Heart left ventricle (tissue), 16 donors: ENCODE data around the gene SLC1A6. TPM values are rescaled to one million over a fixed set of nuclear protein-coding genes. Genes with fewer than 3 reads are reported as not detected.
A peak's percentile ranks its signal among the peaks of the same experiment; 100 is the strongest.

Source experiments
- ATAC-seq, 4 donors: fragments of 200-7000 bp; cut with Tn5 transposase; one replicate each; pipeline ENCODE4 v1.9.1; 2020 to 2022; ENCODE audit warnings: moderate library complexity in 4 of 4, mild to moderate bottlenecking in 3 of 4, moderate number of reproducible peaks in 1 of 4
- DNase-seq, 5 donors: peaks; one replicate each; pipeline ENCODE4 v3.0.0-alpha.2; 2020
- H3K27ac ChIP-seq, 12 donors: fragments of 200-600 bp; sonication (generic) in 4 of 12; one replicate each; pipeline versions ENCODE4 v1.5.0 to v1.8.0; 2016 to 2022; ENCODE audit warnings: mild to moderate bottlenecking in 2 of 12
- H3K27me3 ChIP-seq, 9 donors: fragments of 200-600 bp; sonication (generic) in 2 of 9; one replicate each; pipeline versions ENCODE4 v1.5.1 to v1.8.0; 2016 to 2022; ENCODE audit warnings: mild to moderate bottlenecking in 3 of 9
- H3K36me3 ChIP-seq, 9 donors: fragments of 200-600 bp; sonication (generic) in 2 of 9; one replicate each; pipeline versions ENCODE4 v1.5.0 to v1.8.0; 2018 to 2022; ENCODE audit warnings: mild to moderate bottlenecking in 2 of 9
- H3K4me1 ChIP-seq, 12 donors: fragments of 200-600 bp; sonication (generic) in 4 of 12; one replicate each; pipeline versions ENCODE4 v1.5.0 to v1.8.0; 2016 to 2022; ENCODE audit warnings: mild to moderate bottlenecking in 3 of 12
- H3K4me3 ChIP-seq, 12 donors: fragments of 200-600 bp; sonication (generic) in 4 of 12; one replicate each; pipeline versions ENCODE4 v1.5.0 to v1.8.0; 2017 to 2022; ENCODE audit warnings: mild to moderate bottlenecking in 9 of 12, moderate library complexity in 4 of 12
- H3K9me3 ChIP-seq, 12 donors: fragments of 200-600 bp; sonication (generic) in 4 of 12; one replicate each; pipeline versions ENCODE4 v1.5.0 to v1.8.0; 2016 to 2022; ENCODE audit warnings: mild to moderate bottlenecking in 1 of 12
- CTCF ChIP-seq, 12 donors: fragments of 200-600 bp; sonication (generic) in 4 of 12; IDR thresholded peaks; one replicate each; pipeline versions ENCODE4 v1.5.0 to v1.8.0; 2018 to 2022; ENCODE audit warnings: antibody characterized with exemption in 12 of 12, mild to moderate bottlenecking in 5 of 12
- POLR2A ChIP-seq, 2 donors: fragments of 450-650 bp; IDR thresholded peaks; one replicate each; pipeline ENCODE4 v1.6.1; 2017; ENCODE audit warnings: antibody characterized with exemption in 2 of 2, mild to moderate bottlenecking in 2 of 2, moderate library complexity in 2 of 2
- WGBS, 4 donors: extraction: QIAGEN DNeasy Blood & Tissue Kit in 2 of 4; methylation state at CpG; one replicate each; pipeline versions ENCODE4 v1.1.5 to v1.1.7; 2013 to 2018; 5-methylcytosine and 5-hydroxymethylcytosine counted together
- intact Hi-C, 10 donors: fragments of 100-400 bp; cut with DNase I; formaldehyde crosslinking; loops; one replicate each; pipeline versions ENCODE4 v1.11.1 to v1.14.2; 2022
- long read RNA-seq, 3 donors: library from polyadenylated mRNA; unstranded; transcript quantifications; one replicate each; pipeline ENCODE4 v2.0.0, GENCODE V29; 2020 to 2021
- polyA plus RNA-seq, 2 donors: library from polyadenylated mRNA; stranded (reverse); fragments of 200-250 nt; gene quantifications; one replicate each; pipeline ENCODE4 v1.2.3, GENCODE V29; 2013
- total RNA-seq, 9 donors: library from RNA; depleted of rRNA in 2 of 9; stranded (reverse); fragments of >200 nt in 2 of 9; fragmentation: NEBNext Ultra II Directional in 3 of 9; extraction: Animal tissue kit (Norgen Biotek cat#: 25700) in 3 of 9; gene quantifications; one replicate each; pipeline versions ENCODE4 v1.1.0 to v1.2.4, GENCODE V29; 2016 to 2023
- donor health status: ischemic (EF 13 %, LVEDD 7.1; RV severe dilation, severe dysfunction).
- donor health status: healthy with polysubstance abuse.
- donor health status: DM: no; HTN: yes; CAD: no.
- donor health status: DM: no; HTN: no; CAD: no.
- donor health status: ischemic (EF 25% LVEDD 6.9; RV normal size, moderate dysfunction).
- donor health status: ischemic (EF 25% LVEDD 5.7; RV mildly dilated, moderate dysfunction).
- donor health status: healthy.
- donor health status: DM: yes; HTN: yes; CAD: no.
- donor health status: ischemic (EF 35%, LVEDD 5.7; RV mildly dilated, moderate dysfunction).
- donor health status: nonischemic (EF 11% LVEDD 7.7; RV severe dilation, severe dysfunction).
- donor health status: DM: yes; HTN: yes; CAD: no.
- donor health status: PGD.
- donor health status: ischemic (EF 29% LVEDD 5.4; RV normal size, mild dysfunction).
- donor health status: nonischemic (EF 23%, LVEDD 6.1; RV moderate dilation, normal function).

SLC1A6 gene
- total RNA-seq: not detected
- polyA plus RNA-seq: not detected
- long read RNA-seq, donor 1: 0 reads
- long read RNA-seq, donor 2: 0 reads
- long read RNA-seq, donor 3: 0 reads

GRCh38 chr19:14979476-14980255 lies at the start of gene SLC1A6:
SLC1A6 (minus strand) TSS chr19:14979864; CDS start chr19:14972910, 6,954 bp downstream.
- intact Hi-C loops: no loop called here
- Histone ChIP-seq H3K9me3 (no peaks in the 10 kb centered on the region), H3K36me3 (no peaks in the 10 kb centered on the region), H3K27me3 (peaks cover 24 to 72% (median 47%) of the 10 kb centered on the region in 9 donors), H3K4me3 (peak within 1 kb of the TSS in 5 of 12 donors; percentile 7 to 27 (median 12)), H3K27ac (no peak within 1 kb of the TSS), H3K4me1 (peaks cover 0 to 11% (median 0%) of the 10 kb centered on the region in 12 donors)
- DNase-seq: no peak
- TF ChIP-seq POLR2A (IDR thresholded peaks at IDR 0.05): no peak
- no peak for TF ChIP-seq CTCF (IDR thresholded peaks at IDR 0.05)
- WGBS, 4 donors: 1 to 2% (median 1%) methylated on average over 25 to 84 of the region's 84 CpGs
- ATAC-seq: no peak

GRCh38 chr19:15028490-15028889 lies 48.8 kb upstream of the SLC1A6 start:
- intact Hi-C loops: no loop called here
- no peak for ATAC-seq
- 66 to 86% (median 70%) methylated on average over 4 to 5 of the region's 5 CpGs for WGBS, 4 donors

GRCh38 chr19:15025217-15025616 lies 45.6 kb upstream of the SLC1A6 start:
- H3K36me3 ChIP-seq: no peaks in the 10 kb centered on the region
- DNase-seq: no peak
- H3K9me3 ChIP-seq: no peaks in the 10 kb centered on the region
- ATAC-seq: no peak
- intact Hi-C loops: no loop called here
- no peaks in the 10 kb centered on the region for H3K4me1 ChIP-seq
- H3K4me3 ChIP-seq: no peak overlapping the region
- 25 to 38% (median 31%) methylated on average over 2 of the region's 2 CpGs for WGBS, 4 donors
- TF ChIP-seq CTCF (IDR thresholded peaks at IDR 0.05) (peak in 2 of 12 donors; percentile 12 to 13), POLR2A (IDR thresholded peaks at IDR 0.05) (no peak)
- H3K27me3 ChIP-seq: peaks cover 0 to 38% (median 8%) of the 10 kb centered on the region in 9 donors
- H3K27ac ChIP-seq: no peak overlapping the region

More at GRCh38 chr19:15028490-15028889, 48.8 kb upstream of the SLC1A6 start:
- peaks cover 0 to 4% (median 0%) of the 10 kb centered on the region in 12 donors for H3K9me3 ChIP-seq
- DNase-seq: no peak
- no peak overlapping the region for H3K4me3 ChIP-seq
- H3K27ac ChIP-seq: no peak overlapping the region
- TF ChIP-seq CTCF (IDR thresholded peaks at IDR 0.05) (no peak), POLR2A (IDR thresholded peaks at IDR 0.05) (no peak)
- peaks cover 0 to 17% (median 4%) of the 10 kb centered on the region in 9 donors for H3K27me3 ChIP-seq
- no peaks in the 10 kb centered on the region for H3K36me3 ChIP-seq
- no peaks in the 10 kb centered on the region for H3K4me1 ChIP-seq

GRCh38 chr19:15022752-15023151 lies 43.1 kb upstream of the SLC1A6 start:
- WGBS, 4 donors: 21 to 51% (median 26%) methylated on average over 8 to 31 of the region's 31 CpGs
- intact Hi-C loops: no loop called here
- DNase-seq: no peak

More at GRCh38 chr19:15022752-15023151, 43.1 kb upstream of the SLC1A6 start:
- Histone ChIP-seq H3K36me3 (no peaks in the 10 kb centered on the region), H3K9me3 (no peaks in the 10 kb centered on the region), H3K4me1 (no peaks in the 10 kb centered on the region), H3K27me3 (peaks cover 0 to 39% (median 10%) of the 10 kb centered on the region in 9 donors), H3K27ac (no peak overlapping the region), H3K4me3 (no peak overlapping the region)
- TF ChIP-seq CTCF (IDR thresholded peaks at IDR 0.05): no peak
- no peak for TF ChIP-seq POLR2A (IDR thresholded peaks at IDR 0.05)
- ATAC-seq: no peak
